Measurements from ENCODE around the gene ACO1. TPM values are rescaled to one million over a fixed set of nuclear protein-coding genes. Genes with fewer than 3 reads are reported as not detected.
A peak's percentile ranks its signal among the peaks of the same experiment; 100 is the strongest.

The ACO1 gene
- total and polyA plus RNA-seq, 12 donors = 11.3 to 130 (median 97.3) TPM

DNA sequence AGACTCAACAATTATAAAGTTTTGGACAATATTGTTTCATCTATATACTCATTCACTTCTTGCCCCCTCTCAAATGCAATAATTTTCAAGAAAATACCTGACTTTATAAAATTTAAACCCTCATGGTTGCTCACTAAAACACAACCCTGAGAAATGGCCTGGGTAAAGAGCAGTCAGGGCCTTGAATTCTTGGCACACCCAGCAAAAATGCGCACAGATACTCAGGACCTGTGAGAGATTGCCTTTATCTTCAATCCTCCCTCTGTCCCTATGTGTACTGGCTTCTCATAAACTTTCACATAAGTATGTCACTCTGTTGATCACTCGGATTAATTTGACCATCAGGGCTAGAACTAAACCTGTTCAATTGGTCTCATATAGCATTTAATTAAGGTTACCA, 12.8 kb upstream of the ACO1 start:
- H3K27me3 ChIP-seq = no peaks in the 10 kb centered on the region
- H3K9me3 ChIP-seq (replicated peaks in 1 of 3) = no peaks in the 10 kb centered on the region
- TF ChIP-seq POLR2A (IDR thresholded peaks at IDR 0.05) = no peak
- TF ChIP-seq, protein P1, sequence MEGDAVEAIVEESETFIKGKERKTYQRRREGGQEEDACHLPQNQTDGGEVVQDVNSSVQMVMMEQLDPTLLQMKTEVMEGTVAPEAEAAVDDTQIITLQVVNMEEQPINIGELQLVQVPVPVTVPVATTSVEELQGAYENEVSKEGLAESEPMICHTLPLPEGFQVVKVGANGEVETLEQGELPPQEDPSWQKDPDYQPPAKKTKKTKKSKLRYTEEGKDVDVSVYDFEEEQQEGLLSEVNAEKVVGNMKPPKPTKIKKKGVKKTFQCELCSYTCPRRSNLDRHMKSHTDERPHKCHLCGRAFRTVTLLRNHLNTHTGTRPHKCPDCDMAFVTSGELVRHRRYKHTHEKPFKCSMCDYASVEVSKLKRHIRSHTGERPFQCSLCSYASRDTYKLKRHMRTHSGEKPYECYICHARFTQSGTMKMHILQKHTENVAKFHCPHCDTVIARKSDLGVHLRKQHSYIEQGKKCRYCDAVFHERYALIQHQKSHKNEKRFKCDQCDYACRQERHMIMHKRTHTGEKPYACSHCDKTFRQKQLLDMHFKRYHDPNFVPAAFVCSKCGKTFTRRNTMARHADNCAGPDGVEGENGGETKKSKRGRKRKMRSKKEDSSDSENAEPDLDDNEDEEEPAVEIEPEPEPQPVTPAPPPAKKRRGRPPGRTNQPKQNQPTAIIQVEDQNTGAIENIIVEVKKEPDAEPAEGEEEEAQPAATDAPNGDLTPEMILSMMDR (IDR thresholded peaks at IDR 0.05) = no peak
- no peak for DNase-seq
- H3K36me3 ChIP-seq (replicated peaks in 1 of 2) = no peaks in the 10 kb centered on the region
- 56 to 75% (median 71%) methylated on average over 2 of the region's 2 CpGs for WGBS, 4 donors
- H3K4me1 ChIP-seq (replicated peaks in 1 of 2) = no peaks in the 10 kb centered on the region
- intact Hi-C loops (cut with DNase I) = no loop called here
- no peak overlapping the region for H3K27ac ChIP-seq
- H3K4me3 ChIP-seq = no peak overlapping the region

- Histone ChIP-seq H3K9me3 (replicated peaks in 1 of 3) (no peaks in the 10 kb centered on the region), H3K36me3 (replicated peaks in 1 of 2) (no peaks in the 10 kb centered on the region), H3K27me3 (no peaks in the 10 kb centered on the region), H3K4me1 (replicated peaks in 1 of 2) (peaks cover 0 to 6% of the 10 kb centered on the region in 2 donors), H3K27ac (no peak overlapping the region), H3K4me3 (no peak overlapping the region)
- TF ChIP-seq, protein P1 (IDR thresholded peaks at IDR 0.05) = no peak
- no peak for TF ChIP-seq POLR2A (IDR thresholded peaks at IDR 0.05)
- no peak for DNase-seq
- intact Hi-C loops (cut with DNase I) = loop anchor here (5.0 kb wide), 2 partner anchors 201 to 591 kb away; no protein-coding TSS in a partner anchor
- 35 to 80% (median 47%) methylated on average over 1 to 2 of the region's 2 CpGs for WGBS, 4 donors
These were observed 8.2 kb upstream of the ACO1 start for GRCh38 chr9:32376285-32376684.

- Histone ChIP-seq H3K4me3 (no peak overlapping the region), H3K4me1 (replicated peaks in 1 of 2) (peaks cover 0 to 7% of the 10 kb centered on the region in 2 donors), H3K27ac (no peak overlapping the region), H3K36me3 (replicated peaks in 1 of 2) (no peaks in the 10 kb centered on the region), H3K27me3 (no peaks in the 10 kb centered on the region), H3K9me3 (replicated peaks in 1 of 3) (no peaks in the 10 kb centered on the region)
- peak in 6 of 7 donors; percentile 36 to 67 (median 48) for DNase-seq
- TF ChIP-seq, protein P1 (IDR thresholded peaks at IDR 0.05) = peak; percentile 55 to 92 (median 82)
- no peak for TF ChIP-seq POLR2A (IDR thresholded peaks at IDR 0.05)
- 0% methylated on average over 3 of the region's 3 CpGs for WGBS, 4 donors
- intact Hi-C loops (cut with DNase I) = loop anchor here (5.0 kb wide), 2 partner anchors 199 to 589 kb away; no protein-coding TSS in a partner anchor
These were observed 5.9 kb upstream of the ACO1 start for GRCh38 chr9:32378496-32378895.

- DNase-seq = peak in 6 of 7 donors; percentile 55 to 72 (median 58)
- no peak overlapping the region for H3K4me3 ChIP-seq
- peaks cover 4 to 12% of the 10 kb centered on the region in 2 donors for H3K4me1 ChIP-seq (replicated peaks in 1 of 2)
- intact Hi-C loops (cut with DNase I) = loop anchor here (5.0 kb wide), 2 partner anchors 198 to 588 kb away; no protein-coding TSS in a partner anchor
- H3K27ac ChIP-seq = no peak overlapping the region
- H3K36me3 ChIP-seq (replicated peaks in 1 of 2) = no peaks in the 10 kb centered on the region
- no peaks in the 10 kb centered on the region for H3K9me3 ChIP-seq (replicated peaks in 1 of 3)
- 8 to 16% (median 10%) methylated on average over 5 of the region's 5 CpGs for WGBS, 4 donors
- no peaks in the 10 kb centered on the region for H3K27me3 ChIP-seq
- TF ChIP-seq POLR2A (IDR thresholded peaks at IDR 0.05) = no peak
- TF ChIP-seq, protein P1 (IDR thresholded peaks at IDR 0.05) = peak; percentile 55 to 96 (median 84)
These were observed 5.3 kb upstream of the ACO1 start for GRCh38 chr9:32378993-32379729.

Measured in adrenal gland (tissue), 12 donors.